ENCODE results near the gene SLF2. TPM values are rescaled to one million over a fixed set of nuclear protein-coding genes. Genes with fewer than 3 reads are reported as not detected.

Gene SLF2
- total RNA-seq, 4 donors from 2014 or later = 9.2 to 23.0 (median 20.1) TPM

DNA sequence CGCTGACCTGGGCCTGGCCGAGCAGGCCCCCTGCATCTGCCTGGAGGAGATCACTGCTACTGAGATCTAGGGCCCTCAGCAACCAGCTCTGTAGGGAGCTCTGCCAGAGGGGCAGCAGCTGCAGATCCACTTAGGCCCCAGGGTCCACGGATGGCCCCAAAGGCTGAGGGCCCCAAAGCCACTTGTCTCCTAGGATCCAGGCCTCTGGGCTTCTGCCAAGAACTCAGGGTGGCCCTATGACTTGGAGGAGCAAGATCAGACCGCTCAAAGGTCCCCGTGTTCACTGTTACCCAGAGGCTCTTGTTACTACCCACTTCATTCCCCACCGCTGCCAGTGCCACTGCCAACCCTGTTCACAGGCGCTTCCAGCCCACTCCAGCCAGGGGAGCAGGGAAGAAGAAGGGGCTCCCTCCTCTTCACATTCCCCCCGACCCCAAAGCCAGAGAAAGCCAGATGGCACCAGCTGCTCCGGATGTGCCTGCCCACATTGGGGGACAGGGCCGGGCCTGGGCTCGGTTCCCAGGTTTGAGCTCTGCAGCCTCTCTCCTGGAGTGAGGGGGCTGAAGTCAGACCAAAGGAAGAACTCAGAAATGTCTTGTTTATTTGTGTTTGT, 94.4 kb downstream of the SLF2 start:
- H3K27ac ChIP-seq = peak overlapping the region; percentile 41 to 100 (median 46)
- in situ Hi-C loops (cut with MboI; ENCODE audit: low sequenced_read_pairs in 4 of 4) (no loop called here), intact Hi-C loops (cut with DNase I; ENCODE audit: low total_unique reads) (no loop called here)
- H3K4me1 ChIP-seq = peaks cover 18 to 31% of the 10 kb centered on the region in 2 donors
- no peaks in the 10 kb centered on the region for H3K27me3 ChIP-seq
- no peak for DNase-seq
- H3K9me3 ChIP-seq = no peaks in the 10 kb centered on the region
- H3K4me3 ChIP-seq = no peak overlapping the region
- no peak for TF ChIP-seq POLR2A (IDR thresholded peaks at IDR 0.05)
- TF ChIP-seq, protein P1, sequence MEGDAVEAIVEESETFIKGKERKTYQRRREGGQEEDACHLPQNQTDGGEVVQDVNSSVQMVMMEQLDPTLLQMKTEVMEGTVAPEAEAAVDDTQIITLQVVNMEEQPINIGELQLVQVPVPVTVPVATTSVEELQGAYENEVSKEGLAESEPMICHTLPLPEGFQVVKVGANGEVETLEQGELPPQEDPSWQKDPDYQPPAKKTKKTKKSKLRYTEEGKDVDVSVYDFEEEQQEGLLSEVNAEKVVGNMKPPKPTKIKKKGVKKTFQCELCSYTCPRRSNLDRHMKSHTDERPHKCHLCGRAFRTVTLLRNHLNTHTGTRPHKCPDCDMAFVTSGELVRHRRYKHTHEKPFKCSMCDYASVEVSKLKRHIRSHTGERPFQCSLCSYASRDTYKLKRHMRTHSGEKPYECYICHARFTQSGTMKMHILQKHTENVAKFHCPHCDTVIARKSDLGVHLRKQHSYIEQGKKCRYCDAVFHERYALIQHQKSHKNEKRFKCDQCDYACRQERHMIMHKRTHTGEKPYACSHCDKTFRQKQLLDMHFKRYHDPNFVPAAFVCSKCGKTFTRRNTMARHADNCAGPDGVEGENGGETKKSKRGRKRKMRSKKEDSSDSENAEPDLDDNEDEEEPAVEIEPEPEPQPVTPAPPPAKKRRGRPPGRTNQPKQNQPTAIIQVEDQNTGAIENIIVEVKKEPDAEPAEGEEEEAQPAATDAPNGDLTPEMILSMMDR (IDR thresholded peaks at IDR 0.05 in 4 of 5, conservative IDR thresholded peaks at IDR 0.05 in 1 of 5) = no peak
- peaks cover 0 to 32% of the 10 kb centered on the region in 2 donors for H3K36me3 ChIP-seq
- no peak for ATAC-seq

DNA sequence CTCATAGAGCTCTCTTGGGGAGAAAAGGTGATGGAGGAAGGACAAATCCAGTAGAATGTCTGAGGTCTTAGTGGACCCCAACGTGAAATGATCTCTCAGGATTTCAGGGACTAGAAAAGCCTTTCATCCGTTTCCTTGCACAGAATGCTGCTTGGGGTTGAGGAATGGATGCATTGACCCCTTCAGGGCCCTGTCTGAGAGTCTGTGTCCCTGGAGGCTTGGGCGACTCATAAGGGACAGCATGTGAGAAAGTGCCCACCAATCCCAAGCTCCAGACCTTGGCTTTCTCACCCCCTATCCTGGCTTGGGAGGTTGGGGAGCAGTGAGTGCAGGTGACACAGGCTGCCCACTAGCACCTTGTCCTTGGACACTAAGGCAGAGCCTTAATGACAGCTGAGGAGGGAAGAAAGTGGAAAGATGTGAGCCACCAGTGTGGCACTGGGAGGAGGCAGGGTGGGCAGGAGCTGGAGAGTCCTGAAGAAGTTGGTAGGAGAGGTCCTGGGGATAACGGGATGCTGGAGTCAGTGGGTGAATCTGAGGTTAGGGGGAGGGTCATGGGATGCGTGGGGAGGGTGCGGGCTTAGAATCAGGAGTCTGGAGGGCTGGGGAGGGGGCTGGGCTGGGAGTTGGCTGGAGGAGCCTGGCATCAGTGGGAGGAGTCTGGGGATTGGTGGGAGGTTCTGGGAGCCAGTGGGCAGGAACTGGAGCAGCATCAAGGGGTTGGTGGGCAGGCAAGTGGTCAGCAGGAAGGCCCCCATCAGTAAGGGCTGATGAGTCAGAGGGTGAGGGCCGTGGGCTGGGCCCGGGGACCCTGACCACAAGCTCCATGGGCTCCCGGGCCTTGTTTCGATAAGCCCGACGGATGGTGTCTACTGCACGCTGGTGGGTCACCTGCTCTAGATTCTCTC, 95.4 kb downstream of the SLF2 start:
- DNase-seq (no peak), ATAC-seq (no peak)
- in situ Hi-C loops (cut with MboI; ENCODE audit: low sequenced_read_pairs in 4 of 4) (no loop called here), intact Hi-C loops (cut with DNase I; ENCODE audit: low total_unique reads) (no loop called here)
- Histone ChIP-seq H3K27ac (peak overlapping the region in 1 of 4 donors; percentile 100), H3K36me3 (peaks cover 0 to 32% of the 10 kb centered on the region in 2 donors), H3K4me3 (no peak overlapping the region), H3K9me3 (no peaks in the 10 kb centered on the region), H3K4me1 (peaks cover 16 to 33% of the 10 kb centered on the region in 2 donors), H3K27me3 (no peaks in the 10 kb centered on the region)
- TF ChIP-seq, protein P1 (IDR thresholded peaks at IDR 0.05 in 4 of 5, conservative IDR thresholded peaks at IDR 0.05 in 1 of 5) = no peak
- no peak for TF ChIP-seq POLR2A (IDR thresholded peaks at IDR 0.05)

DNA sequence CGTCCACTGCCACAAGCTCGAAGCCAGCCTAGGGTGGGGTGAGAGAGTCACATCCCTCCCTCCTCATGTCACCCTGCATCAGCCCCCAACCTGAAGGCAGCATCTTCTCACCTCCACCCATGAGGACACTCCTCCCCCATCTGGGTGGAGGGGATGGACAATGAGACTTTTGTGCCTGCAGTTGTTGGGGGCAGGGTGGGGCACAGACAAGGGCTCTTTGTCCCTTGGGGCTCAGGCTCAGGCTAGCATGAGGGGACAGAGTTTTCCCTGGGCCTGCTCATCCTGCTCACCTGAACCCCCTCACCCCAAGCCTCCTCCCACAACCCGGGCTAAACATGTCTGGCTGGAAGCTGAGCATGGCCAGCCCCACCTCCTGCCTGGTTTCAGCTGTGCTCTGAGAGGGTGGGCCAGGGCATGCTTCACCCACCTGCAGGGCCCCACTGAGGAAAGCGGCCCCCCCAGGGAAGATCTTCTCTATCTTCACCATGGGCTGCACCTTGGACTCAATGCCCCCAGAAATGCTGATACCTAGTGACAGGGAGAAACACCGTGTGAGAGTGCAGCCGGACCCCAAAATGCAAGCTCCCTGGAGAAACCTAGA, 96.2 kb downstream of the SLF2 start:
- H3K4me1 ChIP-seq = peaks cover 17 to 34% of the 10 kb centered on the region in 2 donors
- intact Hi-C loops (cut with DNase I; ENCODE audit: low total_unique reads) = no loop called here
- no peak for DNase-seq

DNA sequence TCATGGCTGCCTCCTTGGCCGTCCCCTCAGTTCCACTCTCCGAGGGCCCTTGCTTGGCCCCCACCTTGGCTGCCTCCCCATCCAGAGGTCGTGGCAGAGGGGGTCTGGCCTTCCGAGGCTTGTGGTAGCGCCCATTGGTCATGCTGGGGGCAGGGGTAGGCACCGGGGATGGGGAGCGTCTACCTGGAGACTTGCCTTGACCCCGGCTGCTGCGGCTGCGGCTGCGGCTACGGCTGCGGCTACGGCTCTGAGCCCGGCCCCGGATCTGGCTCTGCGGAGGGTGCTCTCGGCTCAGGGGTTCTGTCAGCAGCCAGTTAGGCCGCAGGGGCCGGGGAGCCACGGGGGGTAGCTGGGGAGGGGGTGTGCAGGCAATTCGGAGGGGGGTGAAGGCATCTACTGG, 97.6 kb downstream of the SLF2 start:
- Histone ChIP-seq H3K27ac (no peak overlapping the region), H3K27me3 (no peaks in the 10 kb centered on the region), H3K9me3 (no peaks in the 10 kb centered on the region), H3K36me3 (peaks cover 0 to 20% of the 10 kb centered on the region in 2 donors), H3K4me1 (peaks cover 8 to 27% of the 10 kb centered on the region in 2 donors), H3K4me3 (no peak overlapping the region)
- TF ChIP-seq, protein P1 (IDR thresholded peaks at IDR 0.05 in 4 of 5, conservative IDR thresholded peaks at IDR 0.05 in 1 of 5) = no peak
- TF ChIP-seq POLR2A (IDR thresholded peaks at IDR 0.05) = no peak
- in situ Hi-C loops (cut with MboI; ENCODE audit: low sequenced_read_pairs in 4 of 4) = no loop called here
- DNase-seq = no peak
- intact Hi-C loops (cut with DNase I; ENCODE audit: low total_unique reads) = no loop called here
- no peak for ATAC-seq

More for the DNA sequence above, 96.2 kb downstream of the SLF2 start:
- in situ Hi-C loops (cut with MboI; ENCODE audit: low sequenced_read_pairs in 4 of 4) = no loop called here
- no peak overlapping the region for H3K4me3 ChIP-seq
- H3K36me3 ChIP-seq = peaks cover 0 to 26% of the 10 kb centered on the region in 2 donors
- H3K27ac ChIP-seq = no peak overlapping the region
- no peak for ATAC-seq
- no peak for TF ChIP-seq POLR2A (IDR thresholded peaks at IDR 0.05)
- TF ChIP-seq, protein P1 (IDR thresholded peaks at IDR 0.05 in 4 of 5, conservative IDR thresholded peaks at IDR 0.05 in 1 of 5) = no peak
- H3K9me3 ChIP-seq = no peaks in the 10 kb centered on the region
- no peaks in the 10 kb centered on the region for H3K27me3 ChIP-seq
